Activated CD4-positive, CD25-positive, alpha-beta regulatory T cell treated with anti-CD3 and anti-CD28 coated beads, Interleukin-2, amount 50 U/mL, for 24 hours (primary cell): Measurements from ENCODE around the gene AKAP13.
A peak's percentile ranks its signal among the peaks of the same experiment; 100 is the strongest.
"Not testable (repeated sequence)": the region's sequence is repeated elsewhere in the genome, so short reads cannot be mapped to it uniquely, and the experiment has no call there.

Source experiments
- ATAC-seq, 2 donors: fragments of 150-1000 bp; cut with Tn5 transposase; one replicate each; pipeline ENCODE4 v1.10.0; 2021; ENCODE audit warnings: mild to moderate bottlenecking in 1 of 2, moderate library complexity in 1 of 2

The AKAP13 gene

DNA sequence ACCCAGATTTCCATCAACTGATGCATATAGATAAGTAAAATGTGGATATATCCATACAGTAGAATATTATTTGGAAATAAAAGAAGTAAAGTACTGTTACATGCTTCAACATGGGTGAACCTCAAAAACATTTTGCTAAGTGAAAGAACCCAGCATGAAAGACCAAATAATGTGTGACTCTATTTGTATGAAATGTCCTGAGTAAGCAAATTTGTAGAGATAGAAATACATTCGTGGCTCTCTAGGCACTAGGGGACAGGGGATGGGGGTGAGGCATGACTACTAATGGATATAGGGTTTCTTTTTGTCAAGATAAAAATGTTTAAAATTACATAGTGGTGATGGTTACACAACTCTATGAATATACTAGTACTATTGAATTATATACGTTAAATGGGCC lies 250.6 kb downstream of the AKAP13 start:
- no peak for ATAC-seq

- no peak for ATAC-seq
These were observed 251.6 kb downstream of the AKAP13 start for GRCh38 chr15:85632014-85632413.

- ATAC-seq: no peak
These were observed 253.5 kb downstream of the AKAP13 start for GRCh38 chr15:85633859-85634258.

- no peak for ATAC-seq
These were observed 255.9 kb downstream of the AKAP13 start for GRCh38 chr15:85636351-85636750.

DNA sequence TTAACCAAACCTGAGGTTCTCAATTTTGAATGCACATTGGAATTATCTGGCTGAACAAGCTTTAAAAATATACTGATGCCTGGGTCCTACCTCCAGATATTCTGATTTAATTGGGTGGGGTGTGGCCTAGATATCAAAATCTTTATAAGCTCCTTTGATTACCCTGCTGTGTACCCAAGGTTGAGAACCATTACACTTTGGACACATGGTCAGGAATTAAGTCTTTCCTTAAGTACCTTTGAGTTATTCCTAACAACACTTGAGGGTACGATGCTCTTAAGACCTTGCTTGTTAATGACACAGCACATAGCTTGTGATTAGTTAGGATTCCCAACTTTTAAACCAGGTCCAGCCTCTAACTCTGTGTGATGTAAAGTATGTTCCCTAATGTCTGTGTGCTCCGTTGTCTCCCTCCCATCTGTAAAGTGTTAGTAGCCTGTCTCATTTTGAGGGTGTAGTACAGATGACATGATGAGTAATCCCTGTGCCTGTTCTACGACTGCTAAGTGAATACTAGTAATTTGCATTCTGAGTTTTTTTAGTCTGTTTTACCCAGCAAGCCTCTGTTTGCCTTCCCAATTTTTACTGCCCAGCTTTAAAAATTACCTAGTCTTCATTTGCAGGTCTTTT lies 259.5 kb downstream of the AKAP13 start:
- peak; percentile 84 to 90 for ATAC-seq

GRCh38 chr15:85642065-85642692 lies 261.8 kb downstream of the AKAP13 start:
- no peak for ATAC-seq

GRCh38 chr15:85642693-85643066 lies 262.3 kb downstream of the AKAP13 start:
- ATAC-seq: no peak

DNA sequence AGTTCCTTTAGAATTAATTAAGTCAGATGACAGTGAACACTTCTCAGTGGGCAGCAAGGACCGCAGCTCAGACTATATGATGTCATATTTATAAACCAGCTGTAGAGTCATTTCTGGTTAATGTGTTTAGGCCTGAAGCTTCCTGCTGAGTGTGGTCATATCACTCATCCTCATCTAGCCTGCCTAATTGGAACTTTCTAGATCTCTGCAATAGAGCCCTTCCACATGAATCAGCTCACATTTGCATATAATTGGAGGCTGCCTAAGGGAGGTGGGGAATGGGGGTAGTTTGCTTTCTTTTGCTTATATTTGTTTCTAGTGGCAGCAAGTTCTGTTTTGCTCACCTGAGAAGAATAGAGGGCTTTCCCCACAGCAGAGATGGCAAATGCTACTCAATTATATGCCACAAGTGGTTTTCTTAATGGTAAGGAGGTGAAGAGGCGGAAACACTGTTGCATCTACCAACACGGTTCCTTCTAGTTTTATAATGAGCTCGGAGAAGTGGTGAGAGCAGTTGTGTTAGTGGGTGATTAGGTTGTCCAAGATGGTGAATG lies 266.2 kb downstream of the AKAP13 start:
- peak; percentile 80 to 86 for ATAC-seq

- peak; percentile 78 for ATAC-seq
These were observed 269.0 kb downstream of the AKAP13 start for GRCh38 chr15:85649372-85649771.

- no peak for ATAC-seq
These were observed 271.1 kb downstream of the AKAP13 start for GRCh38 chr15:85651548-85651947.

DNA sequence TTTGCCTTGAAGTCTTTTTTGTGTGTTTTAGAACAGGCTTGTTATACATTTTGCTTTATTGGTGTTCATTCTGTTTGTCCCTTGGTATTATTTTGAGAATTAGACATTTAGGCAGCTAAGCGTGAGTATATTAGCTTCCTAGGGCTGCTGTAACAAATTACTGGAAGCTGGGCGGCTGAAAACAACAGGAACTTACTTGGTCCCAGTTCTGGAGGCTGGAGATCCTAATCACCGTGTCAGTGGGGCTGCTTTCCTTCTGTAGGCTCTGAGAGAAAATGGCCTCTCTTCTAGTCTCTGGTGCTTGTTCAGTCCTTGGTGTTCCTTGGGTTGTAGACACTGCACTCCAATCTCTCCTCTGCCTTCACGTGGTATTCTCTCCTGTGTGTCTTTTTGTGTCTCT lies 272.1 kb downstream of the AKAP13 start:
- ATAC-seq: no peak

DNA sequence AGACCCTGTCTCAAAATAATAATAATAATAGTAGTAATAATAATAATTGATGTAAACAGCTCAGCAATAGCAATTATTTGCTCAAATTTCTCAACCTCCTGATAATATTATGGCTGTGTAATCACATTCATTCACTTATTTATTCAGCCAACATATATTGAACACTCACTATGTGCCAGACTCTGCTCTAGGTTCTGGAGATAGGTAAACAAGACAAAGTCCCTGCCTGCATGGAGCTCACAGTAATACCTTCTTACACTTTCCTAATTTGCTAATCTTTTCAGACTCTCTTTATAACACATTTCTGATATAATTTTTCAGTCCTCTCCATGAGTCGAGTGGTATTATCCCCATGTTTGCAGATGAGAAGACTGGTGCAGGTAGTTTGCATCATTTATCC lies 276.7 kb downstream of the AKAP13 start:
- ATAC-seq: no peak

GRCh38 chr15:85658816-85659215 lies 278.4 kb downstream of the AKAP13 start:
- ATAC-seq: no peak

DNA sequence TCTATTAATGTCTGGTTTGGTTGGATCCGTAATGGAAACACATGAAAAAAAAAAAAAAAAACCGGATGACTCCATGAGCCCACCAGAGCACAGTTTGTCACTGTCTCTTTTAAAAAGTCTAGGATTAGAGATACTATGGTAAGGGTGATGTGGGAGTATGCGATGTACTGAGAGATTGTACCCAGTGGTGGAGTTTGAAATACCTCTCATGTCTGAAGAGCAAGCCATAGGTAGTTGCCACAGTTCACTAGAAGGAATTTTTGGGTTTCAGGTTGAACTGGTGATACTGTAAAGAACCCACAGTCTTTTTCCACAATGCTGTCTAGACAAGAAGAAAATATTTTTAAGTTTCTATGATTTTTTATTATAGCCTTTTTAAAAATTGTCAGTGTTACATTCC lies 281.5 kb downstream of the AKAP13 start:
- ATAC-seq: no peak

DNA sequence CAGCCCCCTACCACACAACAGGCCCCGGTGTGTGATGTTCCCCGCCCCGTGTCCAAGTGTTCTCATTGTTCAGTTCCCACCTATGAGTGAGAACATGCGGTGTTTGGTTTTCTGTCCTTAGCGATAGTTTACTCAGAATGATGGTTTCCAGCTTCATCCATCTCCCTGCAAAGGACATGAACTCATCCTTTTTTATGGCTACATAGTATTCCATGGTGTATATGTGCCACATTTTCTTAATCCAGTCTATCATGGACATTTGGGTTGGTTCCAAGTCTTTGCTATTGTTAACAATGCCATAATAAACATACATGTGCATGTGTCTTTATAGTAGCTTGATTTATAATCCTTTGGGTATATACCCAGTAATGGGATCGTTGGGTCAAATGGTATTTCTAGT lies 285.3 kb downstream of the AKAP13 start:
- ATAC-seq: not testable (repeated sequence)

- peak; percentile 96 to 97 for ATAC-seq
These were observed 287.4 kb downstream of the AKAP13 start for GRCh38 chr15:85667491-85668424.

DNA sequence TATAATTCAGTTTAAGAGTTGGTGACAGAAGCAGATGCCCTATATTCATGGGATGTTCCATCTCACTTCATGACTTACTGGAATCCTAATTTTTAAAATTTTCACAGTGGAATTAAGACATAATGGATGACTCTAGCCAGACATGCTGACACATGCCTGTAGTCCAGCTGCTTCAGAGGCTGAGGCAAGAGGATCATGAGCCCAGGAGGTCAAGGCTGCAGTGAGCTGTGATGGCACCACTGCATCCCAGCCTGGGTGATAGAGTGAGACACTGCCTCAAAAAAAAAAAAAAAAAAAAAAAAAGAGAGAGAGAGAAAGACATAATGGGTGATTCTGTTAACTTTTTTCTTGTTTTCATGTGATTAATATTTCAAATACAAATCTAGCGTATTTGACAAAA lies 290.8 kb downstream of the AKAP13 start:
- ATAC-seq: no peak

DNA sequence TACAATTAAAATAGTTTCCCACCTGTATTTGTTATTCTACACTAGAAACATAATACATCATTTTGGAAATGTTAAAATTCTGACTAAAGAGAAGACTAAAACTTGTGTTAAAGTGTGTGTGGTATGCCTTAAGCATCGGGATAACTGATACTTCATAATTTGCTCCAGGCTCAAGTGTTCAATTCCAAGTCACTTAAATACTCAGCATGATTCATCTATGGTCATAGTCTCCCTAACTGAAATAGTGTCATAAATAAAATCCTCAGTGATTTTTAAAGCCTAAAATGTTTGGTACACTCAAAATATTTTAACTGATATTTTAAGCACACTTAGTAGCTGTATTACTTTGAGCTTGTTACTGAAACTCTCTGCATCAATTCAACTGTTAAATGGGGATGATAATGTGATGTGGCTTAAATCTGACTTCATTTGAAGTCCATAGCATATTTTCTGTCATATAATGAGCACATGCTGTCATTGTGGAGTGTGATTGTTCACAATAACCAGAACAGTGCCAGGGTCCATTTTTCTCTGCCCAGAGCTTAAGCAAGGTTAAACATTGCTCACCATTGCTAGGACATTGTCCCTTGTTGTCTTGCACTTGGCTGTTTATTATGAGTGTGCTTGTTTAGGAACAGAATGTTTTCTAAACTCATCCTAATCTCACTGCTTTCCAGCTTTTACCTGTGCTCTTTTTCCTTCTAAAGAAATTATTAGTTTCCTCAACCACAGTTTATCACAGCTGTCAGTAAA lies 292.1 kb downstream of the AKAP13 start:
- no peak for ATAC-seq

DNA sequence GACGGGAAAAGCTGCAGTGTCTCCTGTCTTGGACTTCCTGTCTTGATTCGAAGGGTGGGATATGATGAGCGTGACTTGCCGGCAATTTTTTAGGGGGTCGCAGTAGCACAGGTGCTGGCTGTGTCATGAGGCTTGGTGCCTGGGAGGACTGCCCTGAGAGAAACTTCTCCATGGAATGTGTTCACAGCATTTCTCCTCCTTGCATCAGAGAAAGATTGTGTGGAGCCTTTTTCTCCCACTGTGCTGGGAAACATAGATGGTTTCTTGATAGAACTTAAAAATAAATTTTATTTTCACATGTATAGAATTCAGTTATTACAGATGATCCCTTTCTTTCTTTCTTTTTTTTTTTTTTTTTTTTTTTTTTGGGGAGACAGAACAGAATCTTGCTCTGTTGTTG lies 292.9 kb downstream of the AKAP13 start:
- ATAC-seq: no peak

GRCh38 chr15:85676342-85677098 lies 296.1 kb downstream of the AKAP13 start:
- ATAC-seq: no peak

DNA sequence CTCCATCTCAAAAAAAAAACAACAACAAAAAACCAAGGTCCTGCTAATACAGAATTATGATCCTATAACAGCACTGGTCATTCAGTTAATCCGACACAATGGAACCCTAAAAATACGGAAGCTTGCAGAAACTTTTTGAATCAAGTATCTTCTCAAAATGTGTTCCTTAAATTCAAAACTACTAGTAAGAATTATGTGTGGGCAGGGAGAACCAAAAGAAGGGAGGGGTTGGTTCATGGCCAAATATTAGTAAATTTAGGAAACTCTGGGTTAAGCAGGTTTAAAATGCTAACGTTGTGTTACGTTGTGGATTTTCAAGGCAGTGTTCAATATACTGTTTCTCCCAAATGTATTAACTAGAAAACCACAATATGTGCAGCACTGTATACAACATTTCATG lies 298.8 kb downstream of the AKAP13 start:
- no peak for ATAC-seq

DNA sequence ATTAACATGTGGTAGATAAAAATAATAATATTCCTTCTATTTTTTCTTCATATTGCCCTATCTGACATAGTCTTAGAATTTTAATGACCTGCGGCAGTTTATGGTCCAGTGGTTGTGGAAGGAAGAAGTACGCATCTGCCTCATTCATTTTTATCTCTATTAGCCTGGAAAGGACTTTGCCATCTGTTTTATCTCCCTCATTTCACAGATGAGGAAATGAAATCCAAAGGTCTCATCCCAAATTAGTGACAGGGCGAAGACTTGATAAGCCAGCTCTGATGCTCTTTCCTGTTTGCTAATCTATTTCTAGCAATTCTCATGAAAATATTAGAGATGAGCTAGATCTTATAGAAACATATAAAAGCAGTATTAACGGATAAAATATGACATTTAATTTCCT lies 301.0 kb downstream of the AKAP13 start:
- no peak for ATAC-seq
